ENCODE measurements around the gene MACROD2. TPM values are rescaled to one million over a fixed set of nuclear protein-coding genes. Genes with fewer than 3 reads are reported as not detected.

Gene MACROD2
- total RNA-seq, 1 donor from 2014 or later, result 6.4 TPM

GRCh38 chr20:14383335-14383734 lies 388.0 kb downstream of the MACROD2 start:
- H3K4me1 Mint-ChIP-seq, result peaks cover 10% of the 10 kb centered on the region
- no peak for DNase-seq (ENCODE audit: low read depth, low spot score)
- H3K27ac Mint-ChIP-seq (ENCODE audit: unreplicated experiment), result no peak overlapping the region
- peaks cover 21% of the 10 kb centered on the region for H3K36me3 Mint-ChIP-seq (ENCODE audit: low read depth)
- TF ChIP-seq CTCF (conservative IDR thresholded peaks at IDR 0.05), result no peak
- peaks cover 12% of the 10 kb centered on the region for H3K9me3 Mint-ChIP-seq
- H3K4me3 Mint-ChIP-seq, result no peak overlapping the region
- H3K27me3 Mint-ChIP-seq (ENCODE audit: low read depth), result no peaks in the 10 kb centered on the region

- Mint-ChIP-seq H3K9me3 (peaks cover 15% of the 10 kb centered on the region), H3K27ac (ENCODE audit: unreplicated experiment) (no peak overlapping the region), H3K4me1 (peaks cover 4% of the 10 kb centered on the region), H3K36me3 (ENCODE audit: low read depth) (peaks cover 24% of the 10 kb centered on the region), H3K4me3 (no peak overlapping the region), H3K27me3 (ENCODE audit: low read depth) (no peaks in the 10 kb centered on the region)
- no peak for DNase-seq (ENCODE audit: low read depth, low spot score)
- no peak for TF ChIP-seq CTCF (conservative IDR thresholded peaks at IDR 0.05)
Observed at GRCh38 chr20:14384416-14385175, 389.3 kb downstream of the MACROD2 start.

- Mint-ChIP-seq H3K27ac (ENCODE audit: unreplicated experiment) (no peak overlapping the region), H3K27me3 (ENCODE audit: low read depth) (no peaks in the 10 kb centered on the region), H3K4me1 (peaks cover 4% of the 10 kb centered on the region), H3K36me3 (ENCODE audit: low read depth) (peaks cover 22% of the 10 kb centered on the region), H3K9me3 (peaks cover 15% of the 10 kb centered on the region), H3K4me3 (no peak overlapping the region)
- DNase-seq (ENCODE audit: low read depth, low spot score), result no peak
- no peak for TF ChIP-seq CTCF (conservative IDR thresholded peaks at IDR 0.05)
Observed at GRCh38 chr20:14385176-14385740, 389.9 kb downstream of the MACROD2 start.

- H3K4me1 Mint-ChIP-seq, result peaks cover 4% of the 10 kb centered on the region
- peaks cover 14% of the 10 kb centered on the region for H3K36me3 Mint-ChIP-seq (ENCODE audit: low read depth)
- DNase-seq (ENCODE audit: low read depth, low spot score), result no peak
- no peak overlapping the region for H3K27ac Mint-ChIP-seq (ENCODE audit: unreplicated experiment)
- H3K4me3 Mint-ChIP-seq, result no peak overlapping the region
- TF ChIP-seq CTCF (conservative IDR thresholded peaks at IDR 0.05), result no peak
- H3K27me3 Mint-ChIP-seq (ENCODE audit: low read depth), result no peaks in the 10 kb centered on the region
- H3K9me3 Mint-ChIP-seq, result peaks cover 10% of the 10 kb centered on the region
Observed at GRCh38 chr20:14386726-14387125, 391.4 kb downstream of the MACROD2 start.

- no peak for DNase-seq (ENCODE audit: low read depth, low spot score)
- Mint-ChIP-seq H3K4me3 (no peak overlapping the region), H3K9me3 (no peaks in the 10 kb centered on the region), H3K27me3 (ENCODE audit: low read depth) (no peaks in the 10 kb centered on the region), H3K4me1 (peaks cover 20% of the 10 kb centered on the region), H3K36me3 (ENCODE audit: low read depth) (no peaks in the 10 kb centered on the region), H3K27ac (ENCODE audit: unreplicated experiment) (no peak overlapping the region)
- TF ChIP-seq CTCF (conservative IDR thresholded peaks at IDR 0.05), result no peak
Observed at GRCh38 chr20:14401479-14402138, 406.3 kb downstream of the MACROD2 start.

Data from neural crest cell (in vitro differentiated cells).